ENCODE results near the gene NUDT17. TPM values are rescaled to one million over a fixed set of nuclear protein-coding genes. Genes with fewer than 3 reads are reported as not detected.
A peak's percentile ranks its signal among the peaks of the same experiment; 100 is the strongest.

The NUDT17 gene
- total and polyA plus RNA-seq, 11 donors, result 0.71 to 10.9 (median 4.2) TPM

DNA sequence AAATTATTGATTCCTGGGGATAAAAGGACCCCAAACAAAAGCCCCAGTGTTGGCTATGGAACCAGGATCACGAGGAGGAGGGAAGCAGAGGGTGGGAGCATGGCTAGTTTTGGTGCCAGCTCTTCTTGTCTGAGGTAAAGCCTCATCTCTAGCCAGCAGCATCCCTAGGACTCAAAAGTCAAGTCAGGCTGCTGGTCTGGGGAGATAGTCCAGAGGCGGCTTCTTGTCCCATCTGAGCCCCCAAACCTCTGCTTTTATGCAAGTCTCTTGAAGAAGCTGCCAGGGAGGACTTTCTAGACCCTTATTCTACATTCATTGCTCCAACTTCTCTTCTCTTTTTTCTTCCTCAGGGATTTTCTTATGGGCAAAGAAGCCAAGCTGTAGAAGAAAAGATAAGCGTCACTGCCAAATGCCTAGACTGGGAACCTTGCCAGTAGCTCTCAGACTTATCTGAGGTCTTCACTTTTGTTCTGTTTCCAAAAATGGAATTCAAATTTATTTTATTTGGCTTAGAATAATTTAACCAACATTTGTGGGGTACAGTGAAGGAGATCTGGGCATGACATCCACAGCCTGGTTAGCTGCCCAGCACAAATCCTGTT, 47.2 kb downstream of the NUDT17 start:
- Histone ChIP-seq H3K36me3 (no peaks in the 10 kb centered on the region), H3K4me3 (peak overlapping the region in 2 of 12 donors; percentile 1 to 13), H3K27me3 (no peaks in the 10 kb centered on the region), H3K27ac (peak overlapping the region; percentile 77 to 91 (median 83)), H3K4me1 (peaks cover 3 to 29% (median 23%) of the 10 kb centered on the region in 12 donors), H3K9me3 (no peaks in the 10 kb centered on the region)
- WGBS, 4 donors, result 32 to 41% (median 38%) methylated on average over 3 of the region's 3 CpGs
- intact Hi-C loops (cut with DNase I), result loop anchor here in 9 of 10 donors (1.0 to 10.0 kb wide), 7 partner anchors 16 to 122 kb away; partner anchors contain the start of gene ITGA10 (in 2 of the 9)
- DNase-seq (no peak), ATAC-seq (peak in 3 of 4 donors; percentile 15 to 17 (median 16))
- TF ChIP-seq POLR2A (IDR thresholded peaks at IDR 0.05), result no peak
- TF ChIP-seq, protein P1, sequence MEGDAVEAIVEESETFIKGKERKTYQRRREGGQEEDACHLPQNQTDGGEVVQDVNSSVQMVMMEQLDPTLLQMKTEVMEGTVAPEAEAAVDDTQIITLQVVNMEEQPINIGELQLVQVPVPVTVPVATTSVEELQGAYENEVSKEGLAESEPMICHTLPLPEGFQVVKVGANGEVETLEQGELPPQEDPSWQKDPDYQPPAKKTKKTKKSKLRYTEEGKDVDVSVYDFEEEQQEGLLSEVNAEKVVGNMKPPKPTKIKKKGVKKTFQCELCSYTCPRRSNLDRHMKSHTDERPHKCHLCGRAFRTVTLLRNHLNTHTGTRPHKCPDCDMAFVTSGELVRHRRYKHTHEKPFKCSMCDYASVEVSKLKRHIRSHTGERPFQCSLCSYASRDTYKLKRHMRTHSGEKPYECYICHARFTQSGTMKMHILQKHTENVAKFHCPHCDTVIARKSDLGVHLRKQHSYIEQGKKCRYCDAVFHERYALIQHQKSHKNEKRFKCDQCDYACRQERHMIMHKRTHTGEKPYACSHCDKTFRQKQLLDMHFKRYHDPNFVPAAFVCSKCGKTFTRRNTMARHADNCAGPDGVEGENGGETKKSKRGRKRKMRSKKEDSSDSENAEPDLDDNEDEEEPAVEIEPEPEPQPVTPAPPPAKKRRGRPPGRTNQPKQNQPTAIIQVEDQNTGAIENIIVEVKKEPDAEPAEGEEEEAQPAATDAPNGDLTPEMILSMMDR (IDR thresholded peaks at IDR 0.05), result no peak

DNA sequence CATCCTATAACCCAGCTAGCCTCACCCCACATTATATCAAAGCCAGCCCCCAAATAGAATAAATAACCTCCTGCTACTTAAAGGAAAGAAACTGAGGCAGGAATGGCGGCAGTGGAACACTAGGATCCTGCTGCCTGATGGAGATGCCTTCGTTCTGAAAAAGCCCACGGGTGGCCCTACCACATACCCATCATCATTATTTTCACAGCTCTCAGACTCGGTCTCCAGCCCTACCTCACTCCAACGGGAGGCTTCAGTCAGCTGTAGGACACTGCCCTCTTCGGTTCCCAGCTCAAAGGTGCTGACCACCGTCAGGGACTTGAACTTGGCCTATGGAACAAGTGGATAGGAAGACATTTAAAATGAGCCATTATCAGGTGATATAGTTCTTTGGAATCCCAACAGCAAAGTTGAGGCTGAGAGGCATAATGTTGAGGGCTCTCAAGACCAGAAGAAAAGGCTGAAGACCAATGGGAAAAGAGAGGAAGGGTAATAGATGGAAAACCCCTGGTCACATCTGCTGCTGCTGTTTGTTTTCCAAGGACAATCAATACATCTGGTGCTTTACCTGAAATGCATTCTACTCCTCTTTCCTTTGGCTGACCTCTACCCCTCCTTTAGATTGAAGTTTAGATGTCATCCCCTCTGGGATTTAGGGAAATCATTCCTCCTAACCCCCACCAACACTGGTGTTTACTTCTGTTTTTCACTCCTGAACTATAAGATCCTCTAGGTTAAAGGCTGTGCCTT, 48.1 kb downstream of the NUDT17 start:
- no peak for DNase-seq
- Histone ChIP-seq H3K36me3 (no peaks in the 10 kb centered on the region), H3K4me3 (no peak overlapping the region), H3K4me1 (peaks cover 3 to 29% (median 23%) of the 10 kb centered on the region in 12 donors), H3K27me3 (no peaks in the 10 kb centered on the region), H3K9me3 (no peaks in the 10 kb centered on the region), H3K27ac (peak overlapping the region in 10 of 12 donors; percentile 77 to 91 (median 83))
- intact Hi-C loops (cut with DNase I), result loop anchor here in 9 of 10 donors (2.0 to 10.0 kb wide), 6 partner anchors 15 to 121 kb away; partner anchors contain the start of gene ITGA10 (in 1 of the 9)
- ATAC-seq, result no peak
- TF ChIP-seq, protein P1 (IDR thresholded peaks at IDR 0.05), result no peak
- TF ChIP-seq POLR2A (IDR thresholded peaks at IDR 0.05), result no peak
- 91 to 94% (median 93%) methylated on average over 7 of the region's 7 CpGs for WGBS, 4 donors

DNA sequence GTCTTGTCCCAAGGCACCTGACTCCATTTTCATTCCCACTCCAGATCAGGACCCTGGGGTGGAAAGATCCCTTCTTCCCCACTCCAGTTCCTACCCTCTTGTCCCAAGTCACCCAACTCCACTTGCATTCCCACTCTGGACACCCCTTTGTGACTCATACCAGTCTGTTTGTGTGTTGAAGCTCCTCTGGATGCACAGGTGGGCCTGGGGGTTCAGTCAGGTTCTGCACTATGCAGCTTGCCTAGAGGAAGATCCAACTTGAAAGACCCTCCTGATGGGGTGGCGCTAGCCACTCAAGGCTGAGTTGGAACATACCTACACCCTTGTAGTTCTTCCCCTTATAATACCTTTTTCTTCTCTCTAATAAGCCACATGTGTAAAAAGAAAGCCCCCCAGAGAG, 50.0 kb downstream of the NUDT17 start:
- intact Hi-C loops (cut with DNase I), result loop anchor here in 3 of 10 donors (5.0 to 10.0 kb wide), 2 partner anchors 117 to 119 kb away; no protein-coding TSS in a partner anchor
- Histone ChIP-seq H3K4me3 (no peak overlapping the region), H3K9me3 (no peaks in the 10 kb centered on the region), H3K27me3 (no peaks in the 10 kb centered on the region), H3K4me1 (peaks cover 3 to 27% (median 23%) of the 10 kb centered on the region in 12 donors), H3K36me3 (peaks cover 0 to 9% (median 0%) of the 10 kb centered on the region in 9 donors), H3K27ac (no peak overlapping the region)
- 95 to 100% (median 98%) methylated on average over 1 of the region's 1 CpG for WGBS, 4 donors
- DNase-seq, result no peak
- no peak for ATAC-seq
- TF ChIP-seq, protein P1 (IDR thresholded peaks at IDR 0.05), result no peak
- TF ChIP-seq POLR2A (IDR thresholded peaks at IDR 0.05), result no peak

DNA sequence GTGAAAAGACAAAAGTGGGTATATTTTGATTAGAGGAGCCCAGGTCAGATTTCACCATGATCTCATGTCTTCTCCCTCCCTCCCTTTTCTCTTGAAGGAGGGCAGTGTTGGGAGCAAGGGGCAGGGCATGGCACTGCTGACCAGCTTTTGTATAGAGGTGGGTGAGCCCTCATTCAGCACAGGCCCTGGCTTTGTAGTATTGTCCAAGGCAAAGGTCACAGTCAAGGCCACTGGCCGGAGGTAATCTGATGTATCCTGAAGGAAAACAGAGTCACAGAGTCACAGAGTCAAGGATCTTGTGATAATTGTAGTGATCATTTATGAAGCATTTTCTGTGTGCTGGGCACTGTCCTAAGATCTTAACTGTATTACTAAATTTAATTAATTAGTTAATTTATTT, 52.5 kb downstream of the NUDT17 start:
- intact Hi-C loops (cut with DNase I), result loop anchor here in 3 of 10 donors (5.0 to 10.0 kb wide), 2 partner anchors 114 to 117 kb away; no protein-coding TSS in a partner anchor
- no peak for ATAC-seq
- H3K4me3 ChIP-seq, result no peak overlapping the region

More for the DNA sequence above, 52.5 kb downstream of the NUDT17 start:
- TF ChIP-seq POLR2A (IDR thresholded peaks at IDR 0.05), result no peak
- TF ChIP-seq, protein P1 (IDR thresholded peaks at IDR 0.05), result no peak
- Histone ChIP-seq H3K36me3 (peaks cover 0 to 16% (median 0%) of the 10 kb centered on the region in 9 donors), H3K27ac (no peak overlapping the region), H3K4me1 (peaks cover 0 to 4% (median 2%) of the 10 kb centered on the region in 12 donors), H3K27me3 (no peaks in the 10 kb centered on the region), H3K9me3 (no peaks in the 10 kb centered on the region)
- DNase-seq, result no peak
- WGBS, 4 donors, result 90 to 100% (median 93%) methylated on average over 1 of the region's 1 CpG

Measured in heart left ventricle (tissue), 16 donors.